Stimulated activated CD4-positive, alpha-beta T cell treated with anti-CD3 and anti-CD28 coated beads, TNF-alpha, amount 100 ng/mL, for 48 hours (primary cell): Measurements from ENCODE around the gene IL17C.
A peak's percentile ranks its signal among the peaks of the same experiment; 100 is the strongest.
"Not testable (repeated sequence)": the region's sequence is repeated elsewhere in the genome, so short reads cannot be mapped to it uniquely, and the experiment has no call there.

Source experiments
- DNase-seq, 3 donors: peaks; one replicate each; pipeline ENCODE4 v3.0.0-alpha.2; 2020; ENCODE audit warnings: low read depth in 3 of 3

IL17C gene

DNA sequence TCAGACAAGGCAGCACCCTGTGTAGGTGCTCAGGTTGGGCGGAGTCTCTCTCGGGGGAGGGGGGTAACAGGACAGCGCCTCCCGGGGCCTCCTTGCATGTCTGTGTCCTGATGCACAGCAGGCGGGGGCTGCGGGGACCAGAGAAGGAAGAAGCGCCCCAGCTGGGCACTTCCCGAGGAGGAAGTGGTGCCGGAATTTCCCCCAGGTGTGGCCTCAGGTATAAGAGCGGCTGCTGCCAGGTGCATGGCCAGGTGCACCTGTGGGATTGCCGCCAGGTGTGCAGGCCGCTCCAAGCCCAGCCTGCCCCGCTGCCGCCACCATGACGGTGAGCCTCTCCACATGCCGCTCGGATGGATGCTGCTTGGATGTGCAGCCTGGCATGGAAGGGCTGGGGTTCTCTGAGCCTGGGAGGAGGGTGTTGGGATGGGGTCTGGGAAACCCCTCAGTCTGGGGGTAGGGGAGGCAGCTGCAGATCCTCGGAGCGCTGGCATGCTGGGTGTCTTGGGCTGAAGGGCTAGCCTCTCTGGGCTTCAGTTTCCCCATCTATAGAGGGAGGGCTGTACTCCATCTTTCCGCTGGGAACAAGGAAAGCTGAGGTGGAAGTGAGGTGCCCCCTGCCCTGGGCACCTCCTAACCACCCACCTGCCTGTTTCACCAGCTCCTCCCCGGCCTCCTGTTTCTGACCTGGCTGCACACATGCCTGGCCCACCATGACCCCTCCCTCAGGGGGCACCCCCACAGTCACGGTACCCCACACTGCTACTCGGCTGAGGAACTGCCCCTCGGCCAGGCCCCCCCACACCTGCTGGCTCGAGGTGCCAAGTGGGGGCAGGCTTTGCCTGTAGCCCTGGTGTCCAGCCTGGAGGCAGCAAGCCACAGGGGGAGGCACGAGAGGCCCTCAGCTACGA lies at the start of gene IL17C:
TSS of gene IL17C (plus strand) at position 250 of the 908 bp plus-strand sequence. CDS start at position 320, 70 bp downstream.
- no peak for DNase-seq

- no peak for DNase-seq
These were observed 49.6 kb upstream of the IL17C start for GRCh38 chr16:88588754-88589153.

- no peak for DNase-seq
These were observed 48.9 kb upstream of the IL17C start for GRCh38 chr16:88589441-88589840.

GRCh38 chr16:88591577-88592021 lies 46.8 kb upstream of the IL17C start:
- DNase-seq = peak in 2 of 3 donors; percentile 24 to 39

GRCh38 chr16:88593061-88593460 lies 45.3 kb upstream of the IL17C start:
- no peak for DNase-seq

- no peak for DNase-seq
These were observed 44.9 kb upstream of the IL17C start for GRCh38 chr16:88593489-88593888.

DNA sequence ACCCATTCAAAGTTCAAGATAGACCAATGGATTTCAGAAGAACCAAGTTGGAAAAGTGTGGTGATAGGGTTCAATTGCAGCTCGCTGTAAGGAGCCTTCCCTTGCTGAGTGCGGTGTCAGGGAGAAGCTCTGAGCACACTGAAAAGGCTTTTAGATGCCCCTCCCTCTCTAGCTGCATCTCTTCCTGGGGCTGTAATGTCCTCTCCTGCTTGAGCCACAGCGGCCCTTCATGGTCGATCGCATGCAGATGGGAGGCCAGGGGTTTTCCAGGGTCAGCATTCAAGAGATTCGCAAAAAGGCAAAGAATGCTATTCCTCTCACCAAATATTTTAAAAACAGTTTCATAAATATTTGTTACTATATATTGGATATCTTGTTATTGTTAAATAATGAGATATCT lies 44.5 kb upstream of the IL17C start:
- no peak for DNase-seq

- DNase-seq = no peak
These were observed 43.3 kb upstream of the IL17C start for GRCh38 chr16:88595101-88595500.

GRCh38 chr16:88595921-88596320 lies 42.5 kb upstream of the IL17C start:
- DNase-seq = no peak

GRCh38 chr16:88596483-88596882 lies 41.9 kb upstream of the IL17C start:
- no peak for DNase-seq

- DNase-seq = no peak
These were observed 40.4 kb upstream of the IL17C start for GRCh38 chr16:88597856-88598491.

- no peak for DNase-seq
These were observed 39.2 kb upstream of the IL17C start for GRCh38 chr16:88599092-88599733.

- no peak for DNase-seq
These were observed 38.4 kb upstream of the IL17C start for GRCh38 chr16:88599825-88600538.

- DNase-seq = no peak
These were observed 37.9 kb upstream of the IL17C start for GRCh38 chr16:88600539-88600896.

- DNase-seq = no peak
These were observed 36.9 kb upstream of the IL17C start for GRCh38 chr16:88601313-88602036.

DNA sequence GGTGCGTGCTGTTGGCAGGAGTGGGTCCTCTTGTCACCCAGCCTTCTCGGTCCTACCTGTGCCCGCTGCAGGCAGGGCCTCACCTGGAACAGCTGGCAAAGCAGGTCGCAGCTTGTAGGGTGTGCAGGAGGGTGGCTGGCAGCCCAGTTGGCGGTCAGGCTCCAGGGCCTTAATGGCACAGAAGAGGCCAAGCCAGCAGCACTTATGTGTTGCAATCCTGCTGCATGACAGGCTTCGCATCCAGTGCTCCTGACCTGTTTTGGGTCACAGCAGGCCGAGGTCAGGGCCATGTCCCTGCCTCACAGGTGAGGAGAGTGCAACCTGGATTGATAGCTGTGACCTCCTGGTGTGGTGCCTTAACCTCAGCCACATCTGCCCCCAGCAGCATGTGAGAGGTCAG lies 36.3 kb upstream of the IL17C start:
- no peak for DNase-seq

GRCh38 chr16:88605186-88606147 lies 32.9 kb upstream of the IL17C start:
- DNase-seq = no peak

GRCh38 chr16:88606148-88606757 lies 32.1 kb upstream of the IL17C start:
- DNase-seq = no peak

DNA sequence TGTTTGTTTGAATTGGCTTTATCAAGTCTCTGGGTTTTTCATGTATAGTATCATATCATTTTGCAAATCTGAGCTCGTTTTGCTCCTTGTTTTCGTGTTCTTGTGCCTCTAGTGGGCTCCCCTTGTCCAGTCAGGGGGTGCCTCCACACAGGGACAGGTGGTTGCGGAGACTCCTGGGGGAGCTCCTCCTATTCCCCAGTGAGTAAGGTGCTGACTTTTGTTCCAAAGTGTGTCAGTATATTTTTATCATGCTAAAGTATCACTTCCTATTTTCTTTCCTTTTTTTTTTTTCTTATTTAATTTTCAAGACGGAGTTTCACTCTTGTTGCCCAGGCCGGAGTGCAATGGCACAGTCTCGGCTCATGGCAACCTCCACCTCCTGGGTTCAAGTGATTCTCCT lies 30.3 kb upstream of the IL17C start:
- DNase-seq = no peak

DNA sequence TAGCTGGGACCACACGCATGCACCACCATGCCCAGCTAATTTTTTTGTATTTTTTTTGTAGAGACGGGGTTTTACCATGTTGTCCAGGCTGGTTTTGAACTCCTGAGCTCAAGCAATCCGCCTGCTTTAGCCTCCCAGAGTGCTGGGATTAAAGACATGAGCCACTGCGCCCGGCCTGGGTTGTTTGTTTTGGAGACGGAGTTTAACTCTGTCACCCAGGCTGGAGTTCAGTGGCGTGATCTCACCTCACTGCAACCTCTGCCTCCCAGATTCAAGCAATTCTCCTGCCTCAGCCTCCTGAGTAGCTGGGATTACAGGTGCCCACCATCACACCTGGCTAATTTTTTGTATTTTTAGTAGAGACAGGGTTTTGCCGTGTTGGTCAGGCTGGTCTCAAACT lies 28.9 kb upstream of the IL17C start:
- DNase-seq = not testable (repeated sequence)
